ENCODE results near the gene PPOX.

The PPOX gene

GRCh38 chr1:161197560-161198193, 31.5 kb downstream of the PPOX start:
- H3K18ac ChIP-seq (ENCODE audit: low read depth in 1 of 2, low read length in 2 of 2): peak overlapping the region; percentile 38 to 56
- peak overlapping the region in 1 of 2 experiments; percentile 66 for H3K4ac ChIP-seq (ENCODE audit: low read depth in 1 of 2, low read length in 2 of 2)
- no peaks in the 10 kb centered on the region for H3K27me3 ChIP-seq (ENCODE audit: control insufficient read depth in 1 of 2, insufficient read depth in 1 of 2, low read length in 2 of 2)
- H2BK120ac ChIP-seq (ENCODE audit: low read depth, low read length): no peak overlapping the region
- peak overlapping the region; percentile 95 for H4K8ac ChIP-seq (ENCODE audit: low read length)
- H3K23ac ChIP-seq (ENCODE audit: low read length in 2 of 2): no peak overlapping the region
- H3K4me3 ChIP-seq (ENCODE audit: insufficient read depth in 1 of 2, low read depth in 1 of 2, low read length in 2 of 2): peak overlapping the region in 1 of 2 experiments; percentile 84
- no peak for DNase-seq
- H3K4me2 ChIP-seq (ENCODE audit: low read length, poor library complexity, severe bottlenecking): no peak overlapping the region
- H2AK5ac ChIP-seq (ENCODE audit: low read length, severe bottlenecking): no peak overlapping the region
- H2BK5ac ChIP-seq (ENCODE audit: low read depth, low read length, poor library complexity, severe bottlenecking): no peak overlapping the region
- peak overlapping the region; percentile 91 for H4K91ac ChIP-seq (ENCODE audit: low read length)
- peak overlapping the region in 1 of 2 experiments; percentile 56 for H3K14ac ChIP-seq (ENCODE audit: low read length in 2 of 2)
- H3K36me3 ChIP-seq (ENCODE audit: control insufficient read depth in 1 of 2, insufficient read depth in 2 of 2, low read depth in 1 of 2, low read length in 2 of 2): peaks cover 2 to 34% of the 10 kb centered on the region in 2 experiments
- 89% methylated on average over 11 of the region's 11 CpGs for WGBS
- no peak overlapping the region for H2BK15ac ChIP-seq (ENCODE audit: low read depth, poor library complexity, severe bottlenecking)
- peak overlapping the region; percentile 83 for H3K9ac ChIP-seq (ENCODE audit: low read length)
- no peaks in the 10 kb centered on the region for H3K9me3 ChIP-seq (ENCODE audit: control insufficient read depth, low read length)
- H3K4me1 ChIP-seq (ENCODE audit: control insufficient read depth, insufficient read depth, low read depth, low read length): peaks cover 10% of the 10 kb centered on the region
- peak overlapping the region in 1 of 2 experiments; percentile 57 for H2BK12ac ChIP-seq (ENCODE audit: low read length in 2 of 2)
- H3K27ac ChIP-seq (ENCODE audit: low read length, poor library complexity, severe bottlenecking): no peak overlapping the region
- H2AFZ ChIP-seq (ENCODE audit: low read depth, low read length): no peak overlapping the region
- peaks cover 2% of the 10 kb centered on the region for H3K79me1 ChIP-seq (replicated peaks; ENCODE audit: low read length, poor library complexity, severe bottlenecking)

- Histone ChIP-seq H3K4ac (ENCODE audit: low read depth in 1 of 2, low read length in 2 of 2) (peak overlapping the region; percentile 52 to 69), H3K27ac (ENCODE audit: low read length, poor library complexity, severe bottlenecking) (no peak overlapping the region), H3K4me2 (ENCODE audit: low read length, poor library complexity, severe bottlenecking) (peak overlapping the region; percentile 36), H4K91ac (ENCODE audit: low read length) (no peak overlapping the region), H2BK120ac (ENCODE audit: low read depth, low read length) (no peak overlapping the region), H3K4me1 (ENCODE audit: control insufficient read depth, insufficient read depth, low read depth, low read length) (peaks cover 12% of the 10 kb centered on the region), H3K9me3 (ENCODE audit: control insufficient read depth, low read length) (no peaks in the 10 kb centered on the region), H3K27me3 (ENCODE audit: control insufficient read depth in 1 of 2, insufficient read depth in 1 of 2, low read length in 2 of 2) (no peaks in the 10 kb centered on the region), H3K9ac (ENCODE audit: low read length) (peak overlapping the region; percentile 83), H3K4me3 (ENCODE audit: insufficient read depth in 1 of 2, low read depth in 1 of 2, low read length in 2 of 2) (peak overlapping the region in 1 of 2 experiments; percentile 84), H3K23ac (ENCODE audit: low read length in 2 of 2) (no peak overlapping the region), H2AK5ac (ENCODE audit: low read length, severe bottlenecking) (no peak overlapping the region), H2BK5ac (ENCODE audit: low read depth, low read length, poor library complexity, severe bottlenecking) (no peak overlapping the region), H4K8ac (ENCODE audit: low read length) (peak overlapping the region; percentile 52), H3K14ac (ENCODE audit: low read length in 2 of 2) (peak overlapping the region in 1 of 2 experiments; percentile 72), H3K79me1 (replicated peaks; ENCODE audit: low read length, poor library complexity, severe bottlenecking) (peaks cover 3% of the 10 kb centered on the region), H2AFZ (ENCODE audit: low read depth, low read length) (peak overlapping the region; percentile 33), H2BK15ac (ENCODE audit: low read depth, poor library complexity, severe bottlenecking) (peak overlapping the region; percentile 87), H3K36me3 (ENCODE audit: control insufficient read depth in 1 of 2, insufficient read depth in 2 of 2, low read depth in 1 of 2, low read length in 2 of 2) (peaks cover 2 to 27% of the 10 kb centered on the region in 2 experiments), H2BK12ac (ENCODE audit: low read length in 2 of 2) (peak overlapping the region in 1 of 2 experiments; percentile 80), H3K18ac (ENCODE audit: low read depth in 1 of 2, low read length in 2 of 2) (peak overlapping the region; percentile 47 to 80)
- no peak for DNase-seq
- WGBS: 45% methylated on average over 19 of the region's 20 CpGs
These were observed 32.1 kb downstream of the PPOX start for GRCh38 chr1:161198194-161198896.

DNA sequence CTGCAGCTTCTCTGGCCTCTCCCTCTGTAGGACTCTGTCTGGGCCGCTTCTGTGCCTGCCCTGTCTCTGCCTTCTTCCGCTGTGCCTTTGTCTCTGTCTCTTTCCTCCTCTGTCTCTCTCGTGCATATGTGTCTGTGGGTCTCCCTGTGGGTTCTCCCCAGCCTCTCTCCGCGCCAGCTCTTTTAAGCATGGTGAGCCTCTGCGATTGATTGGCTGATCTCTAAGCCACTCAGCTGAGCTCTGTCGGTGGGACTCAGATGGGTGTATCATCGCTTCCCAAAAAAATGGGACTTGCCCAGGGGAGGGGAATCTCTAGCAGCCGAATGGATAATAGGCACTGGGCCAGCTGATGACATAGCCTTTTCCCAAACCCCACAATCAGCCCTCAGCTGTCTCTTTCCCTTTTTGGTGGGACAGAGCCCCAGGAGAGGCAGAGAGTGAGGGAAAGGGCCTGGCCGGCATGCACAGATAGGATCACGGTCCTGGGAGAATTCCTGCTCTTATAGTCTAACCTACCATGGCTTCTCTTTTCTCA, 32.7 kb downstream of the PPOX start, which contains the start of gene ADAMTS4:
Gene ADAMTS4 (minus strand): TSS at position 158 of the 535 bp plus-strand sequence. CDS start 427 bp downstream, outside the sequence.
- DNase-seq: no peak
- Histone ChIP-seq H3K14ac (ENCODE audit: low read length in 2 of 2) (peak within 1 kb of the TSS in 1 of 2 experiments; percentile 72), H2BK15ac (ENCODE audit: low read depth, poor library complexity, severe bottlenecking) (peak within 1 kb of the TSS; percentile 87), H3K23ac (ENCODE audit: low read length in 2 of 2) (no peak within 1 kb of the TSS), H3K9me3 (ENCODE audit: control insufficient read depth, low read length) (no peaks in the 10 kb centered on the region), H3K4me2 (ENCODE audit: low read length, poor library complexity, severe bottlenecking) (peak within 1 kb of the TSS; percentile 36), H3K4me1 (ENCODE audit: control insufficient read depth, insufficient read depth, low read depth, low read length) (peaks cover 14% of the 10 kb centered on the region), H3K27me3 (ENCODE audit: control insufficient read depth in 1 of 2, insufficient read depth in 1 of 2, low read length in 2 of 2) (no peaks in the 10 kb centered on the region), H3K79me1 (replicated peaks; ENCODE audit: low read length, poor library complexity, severe bottlenecking) (peaks cover 7% of the 10 kb centered on the region), H2AK5ac (ENCODE audit: low read length, severe bottlenecking) (no peak within 1 kb of the TSS), H3K4me3 (ENCODE audit: insufficient read depth in 1 of 2, low read depth in 1 of 2, low read length in 2 of 2) (peak within 1 kb of the TSS in 1 of 2 experiments; percentile 84), H4K8ac (ENCODE audit: low read length) (peak within 1 kb of the TSS; percentile 64), H4K91ac (ENCODE audit: low read length) (no peak within 1 kb of the TSS), H2BK5ac (ENCODE audit: low read depth, low read length, poor library complexity, severe bottlenecking) (no peak within 1 kb of the TSS), H3K9ac (ENCODE audit: low read length) (peak within 1 kb of the TSS; percentile 83), H2BK120ac (ENCODE audit: low read depth, low read length) (no peak within 1 kb of the TSS), H2AFZ (ENCODE audit: low read depth, low read length) (peak within 1 kb of the TSS; percentile 33), H3K36me3 (ENCODE audit: control insufficient read depth in 1 of 2, insufficient read depth in 2 of 2, low read depth in 1 of 2, low read length in 2 of 2) (peaks cover 4 to 28% of the 10 kb centered on the region in 2 experiments), H3K4ac (ENCODE audit: low read depth in 1 of 2, low read length in 2 of 2) (peak within 1 kb of the TSS; percentile 52 to 69), H3K27ac (ENCODE audit: low read length, poor library complexity, severe bottlenecking) (no peak within 1 kb of the TSS), H2BK12ac (ENCODE audit: low read length in 2 of 2) (peak within 1 kb of the TSS; percentile 23 to 80), H3K18ac (ENCODE audit: low read depth in 1 of 2, low read length in 2 of 2) (peak within 1 kb of the TSS; percentile 47 to 80)
- 78% methylated on average over 9 of the region's 11 CpGs for WGBS
